Renal cortical epithelial cell (primary cell): ENCODE data around the gene AIPL1. TPM values are rescaled to one million over a fixed set of nuclear protein-coding genes. Genes with fewer than 3 reads are reported as not detected.
A peak's percentile ranks its signal among the peaks of the same experiment; 100 is the strongest.

ENCODE experiments used
- DNase-seq: peaks from one replicate; pipeline ENCODE4 v3.0.0-alpha.2; 2011; ENCODE audit warnings: low read depth
- total RNA-seq: library from RNA; depleted of rRNA; stranded (reverse); fragments of >200 nt; gene quantifications from 2 replicates; pipeline ENCODE4 v1.2.3, GENCODE V29; 2014

The AIPL1 gene
- total RNA-seq, 1 donor from 2014 or later: not detected

DNA sequence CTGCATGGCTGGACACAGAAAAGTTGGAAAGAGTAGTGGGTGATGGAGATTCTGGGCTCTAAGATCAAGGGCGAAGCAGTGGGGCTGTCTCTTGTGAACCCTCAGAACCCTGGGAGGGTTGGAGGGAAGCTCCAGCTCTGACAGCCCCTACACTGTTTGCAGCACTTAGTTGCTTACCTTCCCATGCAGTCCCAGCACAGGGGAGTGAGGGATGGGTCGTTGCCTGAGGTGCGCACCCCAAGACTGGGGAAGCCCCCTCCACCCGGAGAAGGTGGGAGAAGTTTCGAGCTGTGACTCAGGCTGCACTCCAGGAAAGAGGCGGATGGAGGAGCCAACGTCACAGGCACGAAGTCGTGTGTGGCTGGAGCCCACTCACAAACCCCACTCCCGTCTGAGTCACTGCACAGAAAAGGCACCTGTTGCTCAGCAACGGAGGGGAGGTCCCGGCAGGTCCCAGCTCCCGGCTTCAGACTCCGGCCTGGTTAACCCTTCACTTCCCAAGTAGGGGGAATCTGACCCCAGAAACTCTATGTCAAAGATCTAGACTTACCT, 60.1 kb downstream of the AIPL1 start:
- DNase-seq: peak; percentile 86

DNA sequence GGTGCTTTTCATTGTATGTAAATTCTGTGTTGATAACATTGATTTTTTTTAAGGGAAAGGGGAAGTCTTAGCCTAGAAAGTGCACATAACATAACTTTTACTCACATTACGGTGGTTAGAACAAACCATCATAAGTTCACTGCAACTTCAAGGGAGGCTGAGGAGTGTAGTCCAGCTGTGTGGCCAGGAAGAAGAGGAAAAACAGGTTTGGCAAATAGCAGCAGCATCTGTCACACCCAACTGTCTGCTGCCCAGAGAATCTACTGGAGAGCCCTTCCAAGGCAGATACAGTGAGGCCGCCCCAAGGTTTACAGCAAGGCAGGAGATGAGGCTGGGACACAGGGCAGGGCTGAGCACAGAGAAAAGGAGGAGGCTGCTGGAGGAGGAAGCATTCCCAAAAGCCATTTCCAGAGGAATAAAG, 60.6 kb downstream of the AIPL1 start:
- DNase-seq: peak; percentile 58

Other genes starting within 250 kb of the AIPL1 start
- gene PIMREG, start 9.3 kb upstream of the AIPL1 start, total RNA-seq: 0.40 and 17.2 TPM in 2 replicates
- 2.3 and 3.1 TPM in 2 replicates for gene PITPNM3, start 121.4 kb upstream of the AIPL1 start, total RNA-seq
- 9.4 and 25.6 TPM in 2 replicates for gene KIAA0753, start 205.6 kb upstream of the AIPL1 start, total RNA-seq
- gene TXNDC17, start 205.9 kb upstream of the AIPL1 start, total RNA-seq: 137 and 152 TPM in 2 replicates
- 8.5 and 16.8 TPM in 2 replicates for gene MED31, start 216.5 kb upstream of the AIPL1 start, total RNA-seq
- 1.4 TPM in 1 of 2 replicates, not detected in the other for gene C17orf100, start 216.6 kb upstream of the AIPL1 start, total RNA-seq